Measurements from ENCODE around the gene BCAS3. TPM values are rescaled to one million over a fixed set of nuclear protein-coding genes. Genes with fewer than 3 reads are reported as not detected.

Gene BCAS3
- total RNA-seq, 1 donor from 2014 or later: 75.9 TPM

DNA sequence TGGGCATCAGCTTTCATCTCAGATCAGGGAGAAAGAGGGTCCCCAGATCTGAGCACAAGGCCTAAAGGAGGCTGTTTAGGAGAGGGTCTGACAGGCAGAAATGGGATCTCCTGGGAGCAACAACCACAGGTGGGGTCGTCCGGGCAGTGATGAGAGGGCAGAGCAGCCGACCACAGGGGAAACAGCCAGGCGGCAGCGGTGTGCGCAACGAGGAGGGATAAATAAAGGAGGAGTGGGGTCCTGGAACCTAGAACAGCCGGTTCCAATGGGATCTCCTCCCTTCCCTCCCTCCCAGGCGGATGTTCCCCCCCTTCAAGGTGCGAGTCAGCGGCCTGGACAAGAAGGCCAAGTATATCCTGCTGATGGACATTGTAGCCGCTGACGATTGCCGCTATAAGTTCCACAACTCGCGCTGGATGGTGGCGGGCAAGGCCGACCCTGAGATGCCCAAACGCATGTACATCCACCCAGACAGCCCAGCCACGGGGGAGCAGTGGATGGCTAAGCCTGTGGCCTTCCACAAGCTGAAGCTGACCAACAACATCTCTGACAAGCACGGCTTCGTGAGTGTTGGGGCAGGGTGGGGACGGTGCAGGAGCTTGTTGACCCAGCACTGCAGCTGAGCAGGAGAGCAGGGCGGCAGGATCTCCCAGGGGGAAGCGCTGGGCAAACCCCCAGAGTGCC, 723.9 kb downstream of the BCAS3 start:
- Histone ChIP-seq H3K9me3 (no peaks in the 10 kb centered on the region), H3K27me3 (peaks cover 4% of the 10 kb centered on the region), H3K4me3 (peak overlapping the region; percentile 64 to 83), H3K4me1 (peaks cover 0 to 24% of the 10 kb centered on the region in 2 donors), H3K36me3 (peaks cover 14 to 31% of the 10 kb centered on the region in 2 donors), H3K27ac (peak overlapping the region; percentile 84 to 92)
- TF ChIP-seq, protein P1, sequence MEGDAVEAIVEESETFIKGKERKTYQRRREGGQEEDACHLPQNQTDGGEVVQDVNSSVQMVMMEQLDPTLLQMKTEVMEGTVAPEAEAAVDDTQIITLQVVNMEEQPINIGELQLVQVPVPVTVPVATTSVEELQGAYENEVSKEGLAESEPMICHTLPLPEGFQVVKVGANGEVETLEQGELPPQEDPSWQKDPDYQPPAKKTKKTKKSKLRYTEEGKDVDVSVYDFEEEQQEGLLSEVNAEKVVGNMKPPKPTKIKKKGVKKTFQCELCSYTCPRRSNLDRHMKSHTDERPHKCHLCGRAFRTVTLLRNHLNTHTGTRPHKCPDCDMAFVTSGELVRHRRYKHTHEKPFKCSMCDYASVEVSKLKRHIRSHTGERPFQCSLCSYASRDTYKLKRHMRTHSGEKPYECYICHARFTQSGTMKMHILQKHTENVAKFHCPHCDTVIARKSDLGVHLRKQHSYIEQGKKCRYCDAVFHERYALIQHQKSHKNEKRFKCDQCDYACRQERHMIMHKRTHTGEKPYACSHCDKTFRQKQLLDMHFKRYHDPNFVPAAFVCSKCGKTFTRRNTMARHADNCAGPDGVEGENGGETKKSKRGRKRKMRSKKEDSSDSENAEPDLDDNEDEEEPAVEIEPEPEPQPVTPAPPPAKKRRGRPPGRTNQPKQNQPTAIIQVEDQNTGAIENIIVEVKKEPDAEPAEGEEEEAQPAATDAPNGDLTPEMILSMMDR (IDR thresholded peaks at IDR 0.05): no peak
- DNase-seq (ENCODE audit: low spot score in 2 of 2): no peak
- intact Hi-C loops (cut with DNase I): loop anchor here (5.0 kb wide), 1 partner anchor 526 kb away; the partner anchor contains the start of gene INTS2

DNA sequence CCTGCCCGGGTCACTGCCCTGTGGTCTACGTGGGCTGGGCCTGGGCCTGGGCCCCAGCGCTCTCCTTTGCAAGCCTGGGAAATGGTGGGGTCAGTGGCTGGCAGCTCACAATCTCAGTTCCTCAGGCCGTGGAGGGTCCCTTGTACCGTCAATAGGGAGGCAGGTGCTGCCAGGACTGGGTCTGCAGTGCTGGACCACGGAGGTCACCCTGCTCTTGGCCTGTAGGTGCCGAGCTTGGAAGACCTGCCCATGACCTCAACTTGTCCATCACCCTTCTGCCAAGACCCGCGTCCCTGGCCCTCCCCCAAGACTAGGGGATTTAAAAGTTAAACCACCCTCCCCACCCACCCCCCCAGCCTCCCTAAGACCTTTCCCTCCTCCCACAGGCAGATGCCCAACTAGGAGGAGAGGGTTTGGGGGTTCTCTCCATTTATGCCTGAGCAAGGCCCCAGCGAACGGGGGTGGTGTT, 724.5 kb downstream of the BCAS3 start:
- Histone ChIP-seq H3K4me1 (peaks cover 0 to 24% of the 10 kb centered on the region in 2 donors), H3K27ac (peak overlapping the region; percentile 84 to 92), H3K9me3 (no peaks in the 10 kb centered on the region), H3K27me3 (peaks cover 4% of the 10 kb centered on the region), H3K4me3 (peak overlapping the region; percentile 0 to 83), H3K36me3 (peaks cover 14 to 31% of the 10 kb centered on the region in 2 donors)
- intact Hi-C loops (cut with DNase I): loop anchor here (5.0 kb wide), 1 partner anchor 525 kb away; the partner anchor contains the start of gene INTS2
- no peak for DNase-seq (ENCODE audit: low spot score in 2 of 2)
- TF ChIP-seq, protein P1 (IDR thresholded peaks at IDR 0.05): no peak

DNA sequence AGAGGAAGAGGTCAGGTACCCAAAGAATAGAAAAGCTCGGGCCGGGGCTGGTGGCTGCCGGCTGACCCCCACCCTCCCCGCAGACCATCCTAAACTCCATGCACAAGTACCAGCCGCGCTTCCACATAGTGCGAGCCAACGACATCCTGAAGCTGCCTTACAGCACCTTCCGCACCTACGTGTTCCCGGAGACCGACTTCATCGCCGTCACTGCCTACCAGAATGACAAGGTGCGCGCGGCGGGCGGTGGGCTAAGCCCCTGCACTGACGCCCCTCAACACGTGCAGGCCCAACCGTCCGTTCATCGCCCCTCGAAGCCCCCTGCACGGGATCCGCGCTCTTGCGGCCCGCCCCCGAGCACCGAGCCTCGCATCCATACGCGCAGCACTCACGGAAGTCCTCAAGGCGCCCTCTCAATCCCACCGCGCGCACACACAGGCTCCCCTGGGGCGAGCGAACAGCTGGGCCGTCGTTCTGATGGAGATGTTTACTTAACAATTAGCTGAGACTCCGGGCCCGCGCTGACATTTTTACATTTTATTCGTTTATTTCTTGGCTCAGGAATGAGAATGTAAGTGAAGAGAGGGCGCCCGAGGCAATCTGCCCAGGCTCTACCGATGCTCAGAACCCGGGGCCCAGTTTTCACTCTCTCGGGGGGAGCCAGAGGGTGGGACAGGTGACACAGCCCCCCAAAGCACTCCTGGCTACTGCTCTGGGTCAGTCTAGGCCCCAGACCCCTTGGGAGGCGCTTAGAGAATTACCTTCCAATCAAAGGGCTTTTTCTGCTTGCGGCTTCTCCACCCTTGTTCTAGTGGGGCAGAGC, 725.5 kb downstream of the BCAS3 start:
- no peaks in the 10 kb centered on the region for H3K9me3 ChIP-seq
- H3K36me3 ChIP-seq: peaks cover 14 to 31% of the 10 kb centered on the region in 2 donors
- intact Hi-C loops (cut with DNase I): loop anchor here (5.0 kb wide), 1 partner anchor 524 kb away; the partner anchor contains the start of gene INTS2
- H3K27me3 ChIP-seq: peaks cover 4% of the 10 kb centered on the region
- H3K27ac ChIP-seq: peak overlapping the region; percentile 12 to 92
- peak overlapping the region in 1 of 2 donors; percentile 83 for H3K4me3 ChIP-seq
- DNase-seq (ENCODE audit: low spot score in 2 of 2): no peak
- H3K4me1 ChIP-seq: peaks cover 0 to 26% of the 10 kb centered on the region in 2 donors
- TF ChIP-seq, protein P1 (IDR thresholded peaks at IDR 0.05): no peak

DNA sequence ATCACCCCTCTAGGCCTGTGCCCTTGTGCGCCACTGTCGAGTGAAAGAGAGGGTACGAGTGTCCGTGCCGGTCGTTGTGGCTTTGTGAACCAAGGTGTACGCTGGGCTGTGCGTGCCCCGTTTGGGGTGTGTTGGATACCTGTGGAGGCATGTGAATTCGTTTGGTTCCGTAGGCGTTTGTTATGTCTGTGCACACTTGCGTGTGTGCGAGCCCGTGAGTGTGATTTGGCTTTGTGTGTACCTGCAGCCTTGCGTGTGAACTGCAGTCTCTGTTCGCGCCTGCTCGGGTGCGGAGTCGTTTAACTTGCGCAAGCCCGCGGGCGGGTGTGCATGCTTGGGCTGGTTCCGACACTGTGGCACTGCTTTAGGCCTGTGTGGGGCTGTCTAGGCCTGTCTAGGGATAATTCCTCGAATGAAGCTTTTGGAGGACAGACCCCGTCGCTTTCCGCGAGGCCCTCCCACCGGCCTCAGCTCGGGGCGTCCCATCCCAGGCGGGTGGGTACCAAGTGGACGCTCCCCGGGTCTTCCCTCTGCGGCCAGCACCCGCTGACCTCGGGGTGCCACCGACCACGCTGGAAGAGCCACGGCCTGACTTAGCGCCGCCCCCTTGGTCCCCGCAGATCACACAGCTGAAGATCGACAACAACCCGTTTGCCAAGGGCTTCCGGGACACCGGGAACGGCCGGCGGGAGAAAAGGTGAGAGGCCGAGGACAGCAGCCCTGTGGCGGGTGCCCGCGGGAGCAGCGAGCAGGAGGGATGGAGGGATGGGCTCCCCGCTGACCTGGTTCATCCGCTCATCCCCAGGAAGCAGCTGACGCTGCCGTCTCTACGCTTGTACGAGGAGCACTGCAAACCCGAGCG, 726.4 kb downstream of the BCAS3 start:
- Histone ChIP-seq H3K27ac (peak overlapping the region; percentile 16 to 92), H3K9me3 (no peaks in the 10 kb centered on the region), H3K4me1 (peaks cover 0 to 35% of the 10 kb centered on the region in 2 donors), H3K36me3 (peaks cover 14 to 31% of the 10 kb centered on the region in 2 donors), H3K4me3 (peak overlapping the region; percentile 23 to 83), H3K27me3 (peaks cover 4% of the 10 kb centered on the region)
- intact Hi-C loops (cut with DNase I): loop anchor here (5.0 kb wide), 1 partner anchor 523 kb away; the partner anchor contains the start of gene INTS2
- no peak for DNase-seq (ENCODE audit: low spot score in 2 of 2)
- TF ChIP-seq, protein P1 (IDR thresholded peaks at IDR 0.05): no peak

DNA sequence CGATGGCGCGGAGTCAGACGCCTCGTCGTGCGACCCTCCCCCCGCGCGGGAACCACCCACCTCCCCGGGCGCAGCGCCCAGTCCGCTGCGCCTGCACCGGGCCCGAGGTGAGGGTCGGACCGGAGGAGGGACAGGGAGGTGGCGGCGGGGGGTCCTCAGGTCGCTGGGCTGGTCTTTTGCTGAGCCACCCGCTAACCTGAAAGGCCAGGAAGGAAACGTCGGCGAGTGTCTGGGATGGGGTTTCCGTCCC, 726.9 kb downstream of the BCAS3 start:
- Histone ChIP-seq H3K36me3 (peaks cover 14 to 31% of the 10 kb centered on the region in 2 donors), H3K4me3 (peak overlapping the region; percentile 23 to 83), H3K27ac (peak overlapping the region; percentile 16 to 92), H3K4me1 (peaks cover 0 to 36% of the 10 kb centered on the region in 2 donors), H3K9me3 (no peaks in the 10 kb centered on the region), H3K27me3 (no peaks in the 10 kb centered on the region)
- DNase-seq (ENCODE audit: low spot score in 2 of 2): no peak
- intact Hi-C loops (cut with DNase I): loop anchor here (5.0 kb wide), 1 partner anchor 523 kb away; the partner anchor contains the start of gene INTS2
- TF ChIP-seq, protein P1 (IDR thresholded peaks at IDR 0.05): no peak
